Activated CD4-positive, CD25-positive, alpha-beta regulatory T cell treated with anti-CD3 and anti-CD28 coated beads, Interleukin-2, amount 50 U/mL, for 24 hours (primary cell): ENCODE results near the gene CRIP2.

ENCODE experiments used
- ATAC-seq, 2 donors: fragments of 150-1000 bp; cut with Tn5 transposase; one replicate each; pipeline ENCODE4 v1.10.0; 2021; ENCODE audit warnings: mild to moderate bottlenecking in 1 of 2, moderate library complexity in 1 of 2

CRIP2 gene

GRCh38 chr14:105477660-105478397 lies 3.2 kb downstream of the CRIP2 start:
- ATAC-seq = no peak

DNA sequence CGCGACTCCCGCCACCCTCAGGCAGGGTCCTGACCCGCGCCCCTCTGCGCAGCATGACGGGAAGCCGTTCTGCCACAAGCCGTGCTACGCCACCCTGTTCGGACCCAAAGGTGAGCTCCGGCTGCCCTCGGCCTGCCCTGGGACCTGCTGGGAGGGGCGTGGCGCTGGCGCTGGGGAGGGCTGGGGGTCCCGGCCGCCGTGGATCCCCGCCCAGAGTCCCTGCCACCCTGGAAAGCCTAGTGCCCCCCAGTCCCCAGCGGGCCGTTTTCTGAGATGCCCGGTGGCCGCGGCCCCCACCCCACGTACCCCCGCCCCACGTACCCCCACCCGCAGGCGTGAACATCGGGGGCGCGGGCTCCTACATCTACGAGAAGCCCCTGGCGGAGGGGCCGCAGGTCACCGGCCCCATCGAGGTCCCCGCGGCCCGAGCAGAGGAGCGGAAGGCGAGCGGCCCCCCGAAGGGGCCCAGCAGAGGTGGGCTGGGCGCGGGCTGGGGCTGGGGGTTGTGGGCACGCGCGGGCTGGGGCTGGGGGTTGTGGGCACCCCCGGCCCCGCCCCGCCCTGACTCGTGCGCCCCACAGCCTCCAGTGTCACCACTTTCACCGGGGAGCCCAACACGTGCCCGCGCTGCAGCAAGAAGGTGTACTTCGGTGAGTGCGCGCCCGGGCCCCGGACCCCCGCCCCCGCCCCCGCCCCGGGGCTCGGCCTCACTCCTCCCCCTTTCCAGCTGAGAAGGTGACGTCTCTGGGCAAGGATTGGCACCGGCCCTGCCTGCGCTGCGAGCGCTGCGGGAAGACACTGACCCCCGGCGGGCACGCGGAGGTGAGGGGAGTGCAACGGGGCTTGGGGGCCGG lies 4.0 kb downstream of the CRIP2 start:
- ATAC-seq = no peak

GRCh38 chr14:105479431-105480158 lies 5.0 kb downstream of the CRIP2 start:
- ATAC-seq = no peak

GRCh38 chr14:105480199-105480746 lies 5.7 kb downstream of the CRIP2 start:
- no peak for ATAC-seq

GRCh38 chr14:105480807-105481801 lies 6.5 kb downstream of the CRIP2 start:
- peak; percentile 63 to 72 for ATAC-seq

GRCh38 chr14:105481886-105482457 lies 7.4 kb downstream of the CRIP2 start:
- peak; percentile 64 to 75 for ATAC-seq

- no peak for ATAC-seq
Measured at GRCh38 chr14:105482486-105483110, 8.0 kb downstream of the CRIP2 start.

- no peak for ATAC-seq
Measured at GRCh38 chr14:105483300-105484068, 8.9 kb downstream of the CRIP2 start.

DNA sequence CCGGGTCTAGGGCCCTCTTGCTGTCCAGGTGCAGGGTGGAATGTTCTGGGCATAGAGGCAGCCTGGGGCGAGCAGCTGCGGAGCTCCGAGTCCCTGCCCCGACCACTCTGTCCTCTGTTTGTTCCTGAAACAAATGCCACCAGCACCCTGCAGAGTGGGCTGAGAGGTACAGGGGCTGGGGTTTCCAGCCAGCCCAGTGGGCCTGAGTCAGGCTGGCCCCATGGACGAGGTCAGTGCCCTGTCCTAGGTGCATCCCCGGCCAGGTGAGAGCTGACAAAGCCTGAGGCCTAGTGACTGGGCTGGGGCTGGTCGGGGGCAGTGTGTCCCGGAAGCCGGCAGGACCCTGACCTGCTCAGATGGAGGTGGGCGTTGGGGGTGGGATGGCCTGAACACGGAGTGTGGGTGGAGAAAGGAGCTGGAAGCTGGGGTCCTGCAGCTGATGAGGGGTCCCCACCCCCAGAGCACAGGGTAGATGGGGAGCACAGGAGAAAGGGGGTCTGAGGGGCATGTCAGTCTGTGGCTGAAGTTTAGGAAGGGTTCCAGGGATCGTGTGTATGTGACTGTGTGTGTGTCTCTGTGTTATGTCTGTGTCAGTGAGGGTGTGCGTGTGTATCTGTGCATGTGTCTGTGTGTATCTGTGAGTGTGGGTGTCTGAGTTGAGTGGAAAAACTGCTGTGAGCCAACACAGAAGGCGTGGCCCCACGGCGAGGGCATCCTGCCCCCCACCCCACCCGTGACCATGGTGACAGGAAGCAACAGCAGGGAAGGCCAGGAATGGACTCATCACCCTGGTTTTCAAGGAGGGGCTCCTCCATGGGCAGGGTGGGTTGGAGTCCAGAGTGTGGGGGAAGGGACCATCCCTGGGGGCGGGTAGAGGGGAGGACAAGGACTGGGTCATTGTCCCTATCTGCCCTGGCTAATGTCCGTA lies 9.7 kb downstream of the CRIP2 start:
- no peak for ATAC-seq

GRCh38 chr14:105484997-105485393 lies 10.4 kb downstream of the CRIP2 start:
- no peak for ATAC-seq

DNA sequence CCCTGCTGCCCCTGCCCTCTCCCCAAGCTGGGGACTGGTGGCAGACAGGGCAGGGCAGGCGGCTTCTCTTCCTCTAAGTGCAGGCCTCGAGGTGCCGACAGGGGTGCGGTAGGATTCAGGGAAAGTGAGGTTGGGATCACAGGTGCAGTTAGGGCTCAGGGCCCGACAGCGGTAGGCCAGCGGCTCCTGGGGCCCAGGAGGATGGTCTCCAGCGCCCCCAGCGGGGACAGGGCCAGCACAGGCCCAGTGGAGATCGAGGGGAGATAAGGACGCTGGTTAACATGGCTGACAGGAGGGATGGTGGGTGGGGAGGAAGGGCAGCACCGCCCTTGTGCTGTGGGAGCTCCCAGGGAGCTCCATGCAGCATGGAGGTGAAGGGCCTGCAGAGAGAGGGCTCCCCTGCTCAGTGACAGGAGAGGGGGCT lies 11.1 kb downstream of the CRIP2 start:
- ATAC-seq = no peak

DNA sequence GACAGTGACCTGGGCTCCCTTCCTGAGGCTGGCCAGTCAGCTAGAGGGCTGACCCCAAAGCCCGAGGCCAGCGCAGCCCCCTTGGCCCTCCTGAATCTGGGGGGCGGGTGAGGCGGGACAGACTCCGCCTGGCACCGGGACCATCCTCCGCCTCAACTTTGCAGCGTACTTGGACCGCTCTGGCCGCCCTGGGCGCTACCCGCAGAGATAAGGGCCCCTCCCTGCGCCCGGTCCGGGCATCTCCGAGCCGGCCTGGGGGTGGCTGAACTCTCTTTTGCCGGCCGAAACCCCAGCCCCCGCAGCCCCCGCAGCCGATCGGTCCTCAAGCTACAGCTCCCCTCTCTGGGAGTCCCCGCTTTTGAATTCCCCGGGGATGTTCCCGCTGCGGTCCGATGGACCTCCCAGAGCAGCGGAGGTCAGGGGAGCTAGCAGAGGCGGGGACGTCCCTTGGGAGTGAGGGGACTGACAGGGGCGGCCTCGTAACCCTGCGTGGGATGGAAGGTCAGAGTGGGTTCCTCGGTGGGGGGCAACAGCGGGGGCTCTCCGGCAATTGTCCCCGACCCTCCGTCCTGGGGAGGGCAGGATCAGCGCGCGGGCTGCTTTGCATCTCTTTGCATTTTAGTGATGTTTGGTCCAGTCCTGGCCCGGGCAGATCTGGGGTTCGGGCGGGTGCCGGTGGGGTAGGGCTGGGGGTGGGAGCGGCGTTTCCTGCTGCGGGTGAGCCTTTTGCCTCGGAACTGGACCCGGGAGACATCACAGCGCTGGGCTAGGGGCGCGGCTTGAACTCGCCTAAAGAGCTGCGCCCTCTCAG lies 11.7 kb downstream of the CRIP2 start, which contains the start of gene CRIP1:
CRIP1 (plus strand) TSS at position 724 of the 811 bp plus-strand sequence. CDS start 374 bp downstream, outside the sequence.
- no peak for ATAC-seq

- ATAC-seq = no peak
Measured at GRCh38 chr14:105486974-105487448, 12.4 kb downstream of the CRIP2 start.

GRCh38 chr14:105487449-105487985 lies 12.9 kb downstream of the CRIP2 start:
- ATAC-seq = no peak

DNA sequence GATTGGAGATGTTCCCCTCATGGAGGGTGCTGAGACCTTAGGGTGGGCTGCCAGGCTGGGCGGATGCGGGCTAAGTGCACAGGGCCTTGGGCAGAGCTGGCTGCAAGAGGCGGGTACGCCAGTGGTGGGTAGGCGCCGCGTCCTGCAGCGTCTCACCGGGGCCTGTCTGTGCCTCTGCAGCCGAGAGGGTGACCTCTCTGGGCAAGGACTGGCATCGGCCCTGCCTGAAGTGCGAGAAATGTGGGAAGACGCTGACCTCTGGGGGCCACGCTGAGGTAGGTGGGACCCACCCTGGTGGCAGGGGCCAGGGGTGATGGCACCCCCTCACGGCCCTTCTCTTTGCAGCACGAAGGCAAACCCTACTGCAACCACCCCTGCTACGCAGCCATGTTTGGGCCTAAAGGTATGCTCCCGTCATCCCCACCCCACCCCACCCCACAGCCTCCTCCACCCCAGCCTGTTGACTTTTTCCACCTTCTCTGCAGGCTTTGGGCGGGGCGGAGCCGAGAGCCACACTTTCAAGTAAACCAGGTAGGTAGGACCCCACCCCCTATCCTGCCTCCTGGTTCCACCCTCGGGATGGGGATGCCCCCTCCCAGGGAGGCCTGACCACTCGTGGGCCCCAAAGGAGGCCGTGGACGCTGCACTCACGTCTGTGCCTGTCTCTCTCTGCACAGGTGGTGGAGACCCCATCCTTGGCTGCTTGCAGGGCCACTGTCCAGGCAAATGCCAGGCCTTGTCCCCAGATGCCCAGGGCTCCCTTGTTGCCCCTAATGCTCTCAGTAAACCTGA lies 13.6 kb downstream of the CRIP2 start:
- ATAC-seq = no peak

GRCh38 chr14:105488781-105489541 lies 14.3 kb downstream of the CRIP2 start:
- no peak for ATAC-seq
